Testis (tissue), 2 donors: ENCODE data around the gene DRC7.

Experiments
- POLR2A ChIP-seq: fragments of 450-650 bp; IDR thresholded peaks from one replicate; pipeline ENCODE4 v1.6.1; 2017; ENCODE audit warnings: antibody characterized with exemption, mild to moderate bottlenecking, moderate library complexity
- TF ChIP-seq, protein P1 (sequence below), 3 experiments: fragments of 450-650 bp in 2 of 3; fragments of 200-600 bp in 1 of 3; sonication (generic) in 1 of 3; IDR thresholded peaks; one replicate each; pipeline ENCODE4 v1.5.1; 2016 to 2019; ENCODE audit warnings: antibody characterized with exemption in 3 of 3, mild to moderate bottlenecking in 2 of 3, moderate library complexity in 1 of 3

DNA sequence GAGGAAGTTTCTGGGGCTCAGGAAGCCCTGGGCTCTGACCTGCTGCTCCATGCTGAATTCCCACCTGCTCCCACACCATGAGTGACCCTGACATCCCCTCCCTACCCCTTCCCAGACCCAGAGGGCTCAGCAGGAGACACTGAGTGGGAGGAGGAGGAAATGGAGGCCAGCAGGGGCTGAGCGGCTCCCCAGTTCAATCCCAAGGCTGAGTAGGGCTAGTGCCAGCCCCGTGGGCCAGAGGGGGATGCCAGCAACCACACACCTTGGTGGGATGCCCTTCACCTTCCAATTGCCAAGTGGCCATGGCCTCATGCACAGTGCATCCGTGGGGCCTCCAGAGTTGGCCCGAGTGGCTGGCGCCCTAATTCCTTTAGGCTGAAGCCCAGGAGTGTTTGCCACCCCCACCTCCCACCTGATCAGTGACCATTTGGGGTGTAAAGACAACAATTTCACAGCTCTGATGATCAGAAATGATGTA, 27.5 kb upstream of the DRC7 start:
- TF ChIP-seq, protein P1, sequence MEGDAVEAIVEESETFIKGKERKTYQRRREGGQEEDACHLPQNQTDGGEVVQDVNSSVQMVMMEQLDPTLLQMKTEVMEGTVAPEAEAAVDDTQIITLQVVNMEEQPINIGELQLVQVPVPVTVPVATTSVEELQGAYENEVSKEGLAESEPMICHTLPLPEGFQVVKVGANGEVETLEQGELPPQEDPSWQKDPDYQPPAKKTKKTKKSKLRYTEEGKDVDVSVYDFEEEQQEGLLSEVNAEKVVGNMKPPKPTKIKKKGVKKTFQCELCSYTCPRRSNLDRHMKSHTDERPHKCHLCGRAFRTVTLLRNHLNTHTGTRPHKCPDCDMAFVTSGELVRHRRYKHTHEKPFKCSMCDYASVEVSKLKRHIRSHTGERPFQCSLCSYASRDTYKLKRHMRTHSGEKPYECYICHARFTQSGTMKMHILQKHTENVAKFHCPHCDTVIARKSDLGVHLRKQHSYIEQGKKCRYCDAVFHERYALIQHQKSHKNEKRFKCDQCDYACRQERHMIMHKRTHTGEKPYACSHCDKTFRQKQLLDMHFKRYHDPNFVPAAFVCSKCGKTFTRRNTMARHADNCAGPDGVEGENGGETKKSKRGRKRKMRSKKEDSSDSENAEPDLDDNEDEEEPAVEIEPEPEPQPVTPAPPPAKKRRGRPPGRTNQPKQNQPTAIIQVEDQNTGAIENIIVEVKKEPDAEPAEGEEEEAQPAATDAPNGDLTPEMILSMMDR (IDR thresholded peaks at IDR 0.05) = no peak
- TF ChIP-seq POLR2A = no peak
